Retina (tissue), 1 donor: ENCODE data around the gene NUP160.
A peak's percentile ranks its signal among the peaks of the same experiment; 100 is the strongest.
"Not testable (repeated sequence)": the region's sequence is repeated elsewhere in the genome, so short reads cannot be mapped to it uniquely, and the experiment has no call there.

Experiments used
- DNase-seq: peaks from one replicate; pipeline ENCODE4 v3.0.0-alpha.2; 2016

Gene NUP160

DNA sequence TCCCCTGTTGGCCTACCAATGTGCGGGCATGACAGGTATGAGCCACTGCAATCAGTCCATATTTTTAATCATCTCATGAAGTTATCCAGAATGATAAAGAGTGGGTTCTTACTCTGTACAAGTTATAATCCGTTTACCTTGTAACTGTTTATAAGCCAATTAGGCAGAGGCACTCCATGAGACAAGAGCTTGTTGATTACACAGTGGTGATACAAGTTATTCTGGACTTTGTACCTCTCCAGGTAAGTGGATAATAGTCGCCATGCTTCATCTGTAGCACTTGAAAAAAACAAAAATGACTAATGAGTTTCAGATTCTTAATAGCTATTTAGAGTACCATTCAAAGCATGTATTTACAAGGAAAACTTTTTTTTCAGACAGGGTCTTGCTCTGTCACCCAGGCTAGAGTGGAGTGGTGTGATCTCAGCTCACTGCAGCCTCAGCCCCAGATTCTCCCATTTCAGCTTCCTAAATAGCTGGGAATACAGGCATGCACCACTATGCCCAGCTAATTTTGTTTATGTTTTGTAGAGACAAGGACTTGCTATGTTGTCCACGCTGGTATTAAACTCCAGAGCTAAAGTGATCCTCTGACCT, 63.3 kb downstream of the NUP160 start:
- no peak for DNase-seq

DNA sequence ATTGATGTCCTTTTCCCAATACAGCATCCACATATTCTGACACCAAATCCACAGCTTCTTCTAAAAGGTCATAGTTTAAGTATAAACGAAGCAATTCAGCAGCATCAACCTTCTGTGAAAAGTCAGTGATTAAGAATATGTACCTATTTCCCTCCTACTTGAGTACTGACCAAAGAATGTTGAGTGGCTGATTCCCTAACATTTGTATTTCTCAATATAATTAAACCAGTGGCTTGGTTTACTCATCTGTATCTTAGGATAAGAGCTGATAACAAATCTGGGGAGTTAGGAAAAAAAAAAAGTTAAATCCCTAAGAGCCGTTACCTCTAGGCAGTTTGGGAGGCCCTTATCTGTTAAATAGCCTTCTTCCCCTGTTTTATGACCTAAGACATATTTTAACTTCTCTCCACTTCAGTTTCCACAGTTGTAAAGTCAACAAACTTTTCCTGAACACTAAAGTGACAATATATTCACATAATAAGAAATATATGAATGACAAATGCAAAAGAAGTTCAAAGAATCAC, 65.0 kb downstream of the NUP160 start:
- DNase-seq, result no peak

DNA sequence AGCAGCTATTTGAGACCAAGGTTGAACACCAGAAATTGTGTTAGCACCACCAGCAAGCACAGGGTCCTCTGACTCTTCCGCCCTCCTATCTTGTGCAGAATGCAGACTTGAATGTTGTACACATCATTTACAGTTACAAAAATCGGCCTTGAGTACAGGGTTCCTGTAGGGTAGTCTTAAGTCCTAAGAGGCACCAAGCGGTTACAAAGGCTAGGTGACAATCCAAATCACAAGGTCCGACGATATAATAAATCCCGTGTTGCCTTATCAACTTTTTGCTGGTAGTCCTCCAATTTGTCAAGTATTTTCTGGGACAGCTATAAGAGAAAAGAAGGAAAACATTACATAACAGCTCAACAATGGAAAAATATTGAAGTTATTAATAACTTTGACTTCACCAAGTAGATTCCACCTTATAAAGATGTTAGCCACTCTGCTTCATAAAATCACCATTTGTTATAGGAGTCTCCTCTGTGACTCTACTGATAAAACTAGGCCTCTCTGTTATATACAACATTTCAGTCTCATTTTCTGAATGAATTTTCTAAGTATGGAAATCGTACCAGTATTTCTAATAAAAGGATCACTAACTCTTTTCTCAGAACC, 69.2 kb downstream of the NUP160 start:
- DNase-seq, result no peak

DNA sequence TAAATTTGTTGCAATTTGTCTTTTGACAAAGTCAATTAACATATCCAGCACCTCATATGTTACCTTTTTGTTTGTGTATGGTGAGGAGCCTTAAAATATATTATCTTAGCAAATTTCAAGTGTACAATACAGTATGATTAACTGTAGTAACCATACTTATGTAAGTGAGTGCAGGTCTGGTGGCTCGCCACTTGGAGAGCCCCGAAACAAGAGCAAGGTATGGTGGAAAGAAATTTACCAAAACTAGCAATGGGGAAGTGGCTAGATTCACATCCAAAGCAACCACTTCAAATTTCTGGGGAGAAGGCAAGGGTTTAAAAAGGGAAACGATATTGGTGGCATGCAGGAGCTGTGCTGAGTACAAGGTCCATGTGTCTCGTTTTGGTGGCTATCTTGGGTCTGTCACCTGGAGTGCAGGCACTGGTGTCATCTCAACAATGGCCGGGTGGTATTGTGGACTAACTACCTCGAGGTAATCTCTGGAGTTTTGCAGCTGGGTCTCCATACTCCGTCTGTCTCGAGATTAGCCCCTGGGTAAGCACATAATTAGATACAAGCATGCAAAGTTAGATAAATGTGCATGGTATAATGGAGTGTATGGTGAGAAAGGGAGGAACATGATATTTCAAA, 72.8 kb downstream of the NUP160 start:
- DNase-seq, result no peak

DNA sequence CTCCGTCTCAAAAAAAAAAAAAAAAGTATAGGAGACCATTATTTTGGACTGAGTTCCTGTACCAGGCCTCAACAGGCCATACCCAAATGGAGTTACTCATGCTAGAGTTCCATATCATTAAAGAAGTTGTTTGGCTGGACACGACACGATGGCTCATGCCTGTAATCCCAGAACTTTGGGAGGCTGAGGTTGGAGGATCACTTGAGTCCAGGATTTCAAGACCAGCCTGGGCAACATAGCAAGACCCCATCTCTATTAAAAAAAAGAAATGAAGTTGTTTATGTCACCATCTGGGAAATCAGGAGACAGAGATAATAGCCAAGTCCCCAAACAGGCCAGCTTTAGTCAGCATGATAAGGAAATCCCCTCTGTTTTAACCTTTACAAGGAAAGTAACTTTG, 74.3 kb downstream of the NUP160 start:
- DNase-seq, result no peak

DNA sequence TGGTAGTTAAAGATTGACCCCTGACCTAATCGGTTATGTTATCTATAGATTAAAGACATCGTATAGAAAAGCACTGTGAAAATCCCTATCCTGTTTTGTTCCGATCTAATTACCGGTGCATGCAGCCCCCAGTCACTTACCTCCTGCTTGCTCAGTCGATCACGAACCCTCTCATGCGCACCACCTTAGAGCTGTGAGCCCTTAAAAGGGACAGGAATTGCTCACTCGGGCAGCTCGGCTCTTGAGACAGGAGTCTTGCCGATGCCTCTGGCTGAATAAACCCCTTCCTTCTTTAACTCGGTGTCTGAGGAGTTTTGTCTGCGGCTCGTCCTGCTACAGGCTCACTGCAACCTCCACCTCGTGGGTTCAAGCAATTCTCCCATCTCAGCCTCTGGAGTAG, 78.6 kb downstream of the NUP160 start:
- DNase-seq, result peak; percentile 33

DNA sequence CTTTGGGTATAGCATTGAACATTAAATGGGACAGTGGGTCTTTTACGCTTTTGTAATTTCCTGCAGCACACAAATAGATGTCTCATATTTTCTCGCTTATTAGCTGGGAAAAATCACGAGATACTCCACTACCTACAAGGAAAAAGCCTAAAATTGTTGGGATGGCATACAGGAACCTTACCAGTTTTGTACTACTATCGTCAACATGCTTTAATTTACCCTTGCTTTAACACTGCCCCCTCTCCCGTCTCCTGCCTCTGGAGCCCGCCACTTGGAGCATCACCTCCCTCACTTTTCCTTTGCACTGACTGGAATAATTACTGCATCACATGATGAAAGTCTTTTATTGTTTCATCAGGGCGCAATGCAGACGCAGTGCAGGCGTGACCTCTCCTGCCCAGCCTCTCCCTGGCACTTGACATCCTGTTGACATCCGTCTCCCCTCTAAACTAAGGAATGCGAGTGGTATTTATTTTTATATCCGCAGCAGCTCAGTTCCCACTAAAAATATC, 80.0 kb downstream of the NUP160 start:
- DNase-seq, result peak; percentile 72

DNA sequence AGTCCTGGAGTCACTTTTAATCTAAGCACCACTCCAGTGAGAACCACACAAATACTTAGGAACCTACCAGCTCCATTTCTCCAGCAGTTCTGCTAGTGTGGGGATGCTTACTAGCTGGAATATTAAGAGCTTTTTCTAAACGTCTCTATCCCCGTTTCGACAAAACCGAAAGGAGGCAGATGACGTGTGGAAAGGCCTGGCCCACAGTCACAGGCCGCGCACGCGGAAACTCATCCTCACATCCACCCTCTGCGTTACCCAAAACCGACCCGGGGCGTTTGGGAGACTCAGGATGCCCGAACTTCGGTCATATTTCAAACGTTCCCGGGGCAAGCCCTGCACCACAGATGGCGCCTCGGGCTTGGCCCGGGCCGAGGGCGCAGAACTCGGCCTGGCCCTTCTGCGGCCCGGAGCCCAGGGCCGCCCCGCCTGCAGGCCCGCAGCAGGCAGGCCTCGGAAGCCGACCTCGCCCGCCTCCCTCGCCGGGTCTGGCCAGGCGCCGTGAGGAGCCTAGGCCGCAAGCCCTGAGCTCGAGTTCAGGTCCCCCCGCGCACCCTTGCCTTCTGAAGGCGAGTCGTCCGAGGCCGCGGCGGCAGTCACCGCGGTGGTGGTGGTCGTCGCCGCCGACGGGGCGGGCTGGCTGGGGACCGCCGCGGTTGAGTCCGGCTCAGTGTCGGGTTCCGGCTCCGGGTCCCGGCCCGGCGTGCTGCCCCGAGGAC, 81.5 kb downstream of the NUP160 start:
- DNase-seq, result peak; percentile 84

DNA sequence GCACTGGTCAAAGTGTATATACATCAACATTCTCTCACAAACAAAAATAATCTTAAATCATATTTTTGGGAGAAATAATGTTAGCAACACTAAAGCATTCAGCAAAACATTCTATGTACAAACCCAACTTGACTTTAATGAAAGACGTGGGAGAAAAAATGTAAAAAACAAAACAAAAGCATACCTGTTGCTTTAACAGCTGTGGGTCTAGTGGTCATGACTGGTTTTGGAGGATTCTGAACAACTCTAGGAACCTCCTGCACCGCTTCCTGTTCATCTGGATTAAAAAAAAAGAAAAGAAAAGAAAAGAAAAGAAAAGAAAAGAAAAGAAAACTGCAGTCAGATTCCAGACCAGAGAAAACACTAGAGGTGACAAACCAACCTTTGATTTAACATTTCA, 83.1 kb downstream of the NUP160 start:
- DNase-seq, result no peak

DNA sequence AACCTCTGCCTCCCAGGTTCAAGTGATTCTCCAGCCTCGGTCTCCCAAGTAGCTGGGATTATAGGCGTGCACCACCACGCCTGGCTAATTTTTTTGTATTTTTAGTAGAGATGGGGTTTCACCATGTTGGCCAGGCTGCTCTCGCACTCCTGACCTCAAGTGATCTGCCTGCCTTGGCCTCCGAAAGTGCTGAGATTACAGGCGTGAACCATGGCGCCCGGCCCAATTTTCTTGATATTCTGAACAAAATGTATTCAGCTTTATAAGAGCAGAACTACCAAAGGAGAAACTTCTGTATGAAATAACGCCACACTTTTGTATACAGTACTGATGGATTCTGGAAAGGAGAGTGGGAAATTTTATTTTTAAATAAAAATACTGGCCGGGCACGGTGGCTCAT, 88.9 kb downstream of the NUP160 start:
- DNase-seq, result not testable (repeated sequence)

DNA sequence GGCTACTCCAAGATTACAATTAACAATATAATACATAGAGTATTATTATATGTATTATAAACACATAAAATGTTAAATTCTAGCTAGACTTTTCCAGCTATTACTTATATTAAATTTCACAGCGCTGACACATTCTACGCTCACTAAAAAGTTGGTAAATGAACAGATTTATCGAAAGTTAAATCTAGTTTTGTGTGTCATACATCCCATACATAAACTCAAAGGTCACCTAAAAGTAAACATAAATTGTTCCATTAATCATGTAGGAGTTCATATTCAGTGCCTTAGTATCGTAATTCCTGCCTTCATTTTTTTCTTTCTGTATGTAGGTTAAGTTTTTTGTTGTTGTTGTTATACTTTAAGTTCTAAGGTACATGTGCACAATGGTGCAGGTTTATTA, 91.9 kb downstream of the NUP160 start:
- DNase-seq, result no peak

DNA sequence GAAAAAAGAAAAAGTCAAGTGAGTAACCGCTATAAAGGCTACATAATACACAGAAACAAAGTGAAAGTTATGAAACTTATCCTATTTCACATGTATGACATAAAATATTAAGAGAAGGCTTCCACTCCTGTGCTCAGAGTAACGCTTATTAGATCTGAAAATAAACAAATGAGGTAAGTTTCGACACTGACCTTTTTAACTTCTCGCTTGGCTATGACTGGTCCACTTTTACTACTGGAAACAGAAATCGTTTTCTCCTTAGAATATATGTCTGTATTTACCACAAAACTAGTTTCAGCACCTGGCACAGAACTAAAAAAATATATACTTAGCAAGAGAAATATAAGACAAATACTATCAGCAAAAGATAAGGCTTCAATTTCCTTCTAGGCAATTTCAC, 97.4 kb downstream of the NUP160 start:
- DNase-seq, result no peak

DNA sequence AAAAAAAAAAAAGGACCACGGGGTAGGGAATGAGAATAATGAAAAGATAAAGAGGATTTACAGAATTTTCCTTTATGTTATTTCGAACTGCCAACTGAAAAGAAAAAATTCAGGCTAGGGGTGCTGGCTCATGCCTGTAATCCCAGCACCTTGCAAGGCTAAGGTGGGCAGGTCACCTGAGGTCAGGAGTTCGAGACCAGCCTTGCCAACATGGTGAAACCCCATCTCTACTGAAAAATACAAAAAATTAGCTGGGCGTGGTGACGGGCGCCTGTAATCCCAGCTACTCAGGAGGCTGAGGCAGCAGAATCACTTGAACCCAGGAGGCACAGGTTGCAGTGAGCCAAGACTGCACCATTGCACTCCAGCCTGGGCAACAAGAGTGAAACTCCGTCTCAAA, 105.7 kb downstream of the NUP160 start:
- not testable (repeated sequence) for DNase-seq

DNA sequence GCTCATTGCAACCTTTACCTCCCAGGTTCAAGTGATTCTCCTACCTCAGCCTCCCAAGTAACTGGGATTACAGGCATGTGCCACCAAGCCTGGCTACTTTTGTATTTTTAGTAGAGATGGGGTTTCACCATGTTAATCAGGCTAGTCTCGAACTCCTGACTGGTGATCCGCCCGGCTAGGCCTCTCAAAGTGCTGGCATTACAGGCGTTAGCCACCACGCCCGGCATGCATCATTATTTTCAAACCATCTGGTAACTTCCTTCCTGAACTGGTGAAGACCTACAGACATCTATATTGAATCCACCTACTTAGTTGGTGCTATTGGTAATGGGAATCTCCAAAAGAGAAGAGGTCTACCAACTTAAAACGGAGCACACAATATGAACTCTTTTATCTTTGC, 110.3 kb downstream of the NUP160 start:
- DNase-seq, result not testable (repeated sequence)

DNA sequence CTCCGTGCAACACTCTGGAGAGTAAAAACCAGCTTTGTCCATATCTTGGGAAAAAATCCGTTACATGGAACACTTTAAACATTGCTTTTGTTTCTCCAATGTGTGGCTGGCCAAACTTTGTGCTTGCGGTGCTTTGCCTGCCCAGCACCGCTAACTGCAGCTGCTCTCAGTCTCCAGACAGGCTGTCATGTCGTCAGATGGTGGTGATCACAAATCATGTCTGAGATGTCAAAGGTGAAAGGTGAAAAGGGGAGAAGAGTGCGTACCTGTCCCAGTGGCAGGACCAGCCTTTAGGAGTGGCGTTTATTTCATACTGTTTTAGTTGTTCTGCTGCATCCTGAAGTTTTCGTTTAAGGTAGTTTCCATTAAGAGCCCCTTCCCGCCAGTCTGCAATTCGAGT, 115.9 kb downstream of the NUP160 start:
- no peak for DNase-seq

DNA sequence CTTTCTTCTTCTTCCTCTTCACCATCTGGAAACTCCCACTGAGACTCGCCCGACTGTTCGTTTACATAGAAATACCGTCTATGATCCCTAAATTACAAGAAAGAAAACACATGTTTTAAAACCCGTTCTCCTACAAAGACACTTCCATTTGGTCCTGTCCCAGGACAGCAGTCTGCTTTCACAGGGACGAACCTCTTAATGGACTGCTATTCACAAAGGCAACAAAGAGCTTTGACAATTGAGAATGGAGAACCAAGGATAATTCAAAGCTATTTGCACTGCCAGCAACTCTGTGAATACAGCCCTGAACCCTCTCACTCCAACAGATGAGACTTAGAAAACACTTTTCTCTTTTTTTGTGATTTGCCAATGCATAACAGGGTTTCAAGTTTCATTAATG, 116.7 kb downstream of the NUP160 start:
- no peak for DNase-seq
